ENCODE data around the gene TAF4.

The TAF4 gene

GRCh38 chr20:62042025-62042820 lies 23.5 kb downstream of the TAF4 start:
- no peak for DNase-seq

- DNase-seq = no peak
These were observed 24.7 kb downstream of the TAF4 start for GRCh38 chr20:62040933-62041332.

- DNase-seq = no peak
These were observed 25.2 kb downstream of the TAF4 start for GRCh38 chr20:62040381-62040922.

DNA sequence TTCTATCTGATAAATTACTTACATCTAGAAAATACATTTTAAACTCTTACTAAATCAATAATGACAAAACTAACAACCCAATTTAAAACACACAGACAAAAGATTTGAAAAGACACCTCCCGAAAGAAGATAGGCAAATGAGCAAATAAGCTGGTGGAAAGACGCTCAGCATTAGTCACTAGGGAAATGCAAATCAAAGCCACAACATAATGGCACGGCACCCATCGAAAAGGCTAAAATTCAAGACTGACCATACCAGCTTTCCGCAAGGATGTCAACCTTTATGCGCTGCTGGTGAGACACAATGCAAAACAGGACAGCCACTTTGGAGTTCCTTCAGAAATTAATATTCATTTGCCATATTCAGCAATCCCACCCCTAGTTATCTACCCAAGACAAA lies 25.9 kb downstream of the TAF4 start:
- no peak for DNase-seq

- DNase-seq = no peak
These were observed 32.9 kb downstream of the TAF4 start for GRCh38 chr20:62032609-62033368.

- no peak for DNase-seq
These were observed 34.1 kb downstream of the TAF4 start for GRCh38 chr20:62031462-62032092.

- DNase-seq = peak; percentile 57
These were observed 34.7 kb downstream of the TAF4 start for GRCh38 chr20:62030834-62031434.

DNA sequence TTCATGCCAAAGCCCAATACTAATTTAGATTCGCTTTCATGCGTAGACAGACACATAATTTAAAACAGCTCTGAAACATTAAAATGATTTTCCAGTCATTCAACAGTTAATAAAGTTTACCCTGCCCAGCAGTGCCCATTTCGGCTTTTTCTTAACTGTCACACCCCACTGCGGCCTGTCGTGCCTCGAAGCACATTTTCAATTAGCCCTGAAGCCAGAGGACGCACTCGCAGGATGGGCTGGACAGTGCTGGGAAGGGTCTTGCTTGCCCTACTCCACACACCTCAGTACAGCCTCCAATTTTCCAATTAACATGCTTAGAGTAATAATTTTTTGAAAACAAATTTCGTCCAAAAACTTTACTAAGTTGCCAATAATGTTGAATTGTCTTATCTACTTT lies 35.3 kb downstream of the TAF4 start:
- no peak for DNase-seq

GRCh38 chr20:62029949-62030348 lies 35.7 kb downstream of the TAF4 start:
- DNase-seq = no peak

GRCh38 chr20:62029296-62029695 lies 36.4 kb downstream of the TAF4 start:
- DNase-seq = no peak

DNA sequence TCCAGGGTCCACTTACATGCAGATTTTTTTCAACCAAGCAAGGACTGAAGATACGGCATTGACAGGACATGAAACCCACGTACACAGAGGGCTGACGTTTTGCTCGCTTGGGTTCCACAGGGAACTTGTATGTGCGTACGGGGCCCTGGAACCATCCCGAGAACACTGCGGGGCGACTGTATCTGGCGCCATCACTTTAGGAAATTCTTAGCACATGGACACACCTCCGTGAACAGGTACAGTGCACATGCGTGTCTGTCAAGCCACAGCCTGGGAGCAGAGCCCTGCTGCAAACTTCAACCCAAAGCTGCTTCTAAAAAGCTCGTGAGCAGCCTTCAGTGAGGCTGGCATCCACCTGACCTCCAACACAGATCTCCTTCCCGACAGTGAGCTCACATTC lies 37.3 kb downstream of the TAF4 start:
- no peak for DNase-seq

DNA sequence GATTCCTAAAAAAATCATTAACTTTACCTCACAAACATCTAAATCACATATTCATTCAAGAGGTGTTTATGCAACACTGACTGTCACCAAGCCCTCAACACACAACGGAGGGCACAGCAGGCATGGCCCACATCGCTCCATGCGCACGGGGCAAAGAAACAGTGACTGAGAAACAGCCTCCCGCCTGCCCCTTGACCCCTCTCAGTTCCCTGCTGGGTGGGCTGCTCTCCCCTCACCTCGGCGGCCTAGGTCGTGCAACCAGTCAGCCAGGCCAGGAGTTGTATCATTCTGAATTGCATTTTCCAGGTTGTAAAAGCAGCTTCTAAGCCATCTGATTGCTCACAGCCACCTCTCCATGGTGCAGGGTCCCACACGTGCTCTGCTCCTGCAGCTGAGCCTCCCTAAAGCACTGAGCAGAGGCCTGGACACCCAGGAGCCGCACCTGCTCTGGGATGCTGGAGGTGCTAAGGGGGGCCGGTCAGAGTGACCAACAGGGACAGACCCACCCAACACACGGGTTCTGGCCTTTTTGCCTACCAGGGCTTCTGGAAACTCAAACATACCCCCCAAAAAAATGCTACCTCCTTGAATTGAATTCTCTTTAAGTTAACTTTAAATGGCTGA lies 37.9 kb downstream of the TAF4 start:
- no peak for DNase-seq

DNA sequence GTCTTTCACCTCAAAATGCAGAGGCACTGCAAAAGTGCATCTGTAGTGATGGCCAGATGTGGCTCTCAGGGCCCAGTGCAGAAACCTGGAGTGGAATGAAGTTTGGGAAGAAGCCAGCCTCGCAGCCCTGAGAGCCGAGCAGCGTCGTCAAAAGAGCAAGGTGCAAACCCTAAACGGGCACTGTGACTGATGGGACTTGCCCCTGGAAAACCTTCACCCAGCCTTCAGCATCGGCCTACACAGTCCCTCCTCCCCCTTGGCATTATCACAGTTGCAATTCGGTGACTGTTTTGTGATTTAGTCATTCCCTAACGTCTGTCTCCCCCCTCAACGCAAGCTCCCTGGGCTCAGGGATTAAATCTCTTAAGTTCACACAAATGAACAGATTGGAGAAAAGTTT lies 38.6 kb downstream of the TAF4 start:
- DNase-seq = no peak

DNA sequence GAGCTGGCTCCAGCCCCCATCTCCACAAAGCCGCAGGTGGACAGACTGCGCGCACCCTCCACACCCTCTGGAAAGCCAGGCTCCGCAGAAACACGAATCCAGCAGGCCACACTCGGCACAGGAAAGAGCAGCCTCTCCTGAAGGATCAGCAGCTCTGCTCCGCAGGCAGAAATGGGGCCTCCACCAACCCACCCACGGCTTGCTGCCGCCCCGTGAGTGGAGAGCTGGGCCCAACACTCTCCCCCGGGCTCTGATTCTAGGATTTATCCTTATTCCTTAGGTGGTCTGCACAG lies 39.2 kb downstream of the TAF4 start:
- DNase-seq = no peak

GRCh38 chr20:62025832-62026563 lies 39.7 kb downstream of the TAF4 start:
- no peak for DNase-seq

GRCh38 chr20:62025394-62025793 lies 40.3 kb downstream of the TAF4 start:
- no peak for DNase-seq

DNA sequence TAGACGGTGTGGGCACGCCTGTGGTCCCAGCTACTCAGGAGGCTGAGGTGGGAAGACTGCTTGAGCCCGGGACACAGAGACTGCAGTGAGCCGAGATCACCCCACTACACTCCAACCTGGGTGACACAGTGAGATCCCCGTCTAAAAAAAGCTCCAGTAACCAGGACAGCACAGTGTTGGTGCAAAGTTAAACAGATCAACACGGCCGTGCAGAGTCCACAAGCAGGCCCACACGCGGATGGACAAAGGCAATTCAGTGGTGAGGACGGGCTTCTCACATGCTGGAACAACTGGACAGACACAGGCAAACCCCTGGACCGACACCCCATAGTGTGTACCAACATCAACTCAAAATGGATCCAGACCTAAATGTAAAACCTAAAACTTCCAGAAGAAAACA lies 41.7 kb downstream of the TAF4 start:
- no peak for DNase-seq

DNA sequence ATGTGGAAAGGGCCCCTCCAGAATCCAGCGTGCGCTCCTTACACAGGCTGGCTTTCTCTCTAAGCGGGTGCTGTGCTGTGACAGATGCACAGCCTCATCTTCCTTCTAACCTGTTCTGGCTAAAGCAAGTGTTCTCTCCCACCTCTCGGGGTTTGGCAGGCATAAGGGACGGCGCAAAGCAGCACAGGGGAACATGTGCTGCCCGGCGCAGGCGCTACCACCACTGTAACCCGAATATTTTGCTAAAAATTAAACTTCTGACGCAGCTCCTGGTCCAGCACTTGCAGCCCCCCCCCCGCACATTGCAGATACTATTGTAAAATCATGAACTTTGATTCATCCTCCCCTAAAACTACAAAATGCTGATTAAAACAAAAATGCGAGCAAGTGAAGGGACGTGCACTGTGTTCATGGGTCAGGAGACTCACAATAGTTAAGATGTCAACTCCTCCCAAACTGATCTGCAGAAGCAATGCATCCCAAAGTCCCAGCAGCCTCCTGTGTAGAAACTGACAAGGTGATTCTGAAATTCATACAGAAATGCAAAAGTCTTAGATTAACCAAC lies 43.0 kb downstream of the TAF4 start:
- no peak for DNase-seq

DNA sequence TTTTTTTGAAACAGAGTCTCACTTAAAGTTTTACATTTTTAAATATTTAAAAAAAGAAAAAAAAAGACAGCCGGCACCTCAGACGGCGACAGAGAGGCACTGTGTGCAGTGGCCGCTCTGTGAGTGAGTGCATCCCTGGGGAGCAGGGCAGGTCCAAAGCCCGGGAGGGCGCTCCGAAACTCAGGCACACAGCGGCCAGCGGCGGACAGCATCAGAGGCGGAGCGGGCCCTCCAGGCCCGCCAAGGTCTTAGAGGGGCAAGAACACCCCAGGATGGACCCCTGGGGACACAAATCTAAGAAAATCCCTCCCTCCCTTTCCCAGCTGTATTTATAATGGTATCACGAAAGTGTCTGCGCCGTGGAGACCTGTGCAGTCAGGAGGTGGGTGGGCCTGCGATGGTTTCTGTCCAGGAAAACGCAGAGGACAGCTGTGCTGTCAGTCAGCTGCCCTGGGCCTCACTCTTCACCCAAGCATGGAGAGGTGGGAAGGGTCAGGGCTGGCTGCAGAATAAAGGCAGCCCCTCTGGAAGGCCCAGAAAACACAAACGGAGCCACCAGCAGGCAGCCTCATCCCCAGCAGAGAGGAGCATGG lies 43.8 kb downstream of the TAF4 start:
- DNase-seq = no peak

DNA sequence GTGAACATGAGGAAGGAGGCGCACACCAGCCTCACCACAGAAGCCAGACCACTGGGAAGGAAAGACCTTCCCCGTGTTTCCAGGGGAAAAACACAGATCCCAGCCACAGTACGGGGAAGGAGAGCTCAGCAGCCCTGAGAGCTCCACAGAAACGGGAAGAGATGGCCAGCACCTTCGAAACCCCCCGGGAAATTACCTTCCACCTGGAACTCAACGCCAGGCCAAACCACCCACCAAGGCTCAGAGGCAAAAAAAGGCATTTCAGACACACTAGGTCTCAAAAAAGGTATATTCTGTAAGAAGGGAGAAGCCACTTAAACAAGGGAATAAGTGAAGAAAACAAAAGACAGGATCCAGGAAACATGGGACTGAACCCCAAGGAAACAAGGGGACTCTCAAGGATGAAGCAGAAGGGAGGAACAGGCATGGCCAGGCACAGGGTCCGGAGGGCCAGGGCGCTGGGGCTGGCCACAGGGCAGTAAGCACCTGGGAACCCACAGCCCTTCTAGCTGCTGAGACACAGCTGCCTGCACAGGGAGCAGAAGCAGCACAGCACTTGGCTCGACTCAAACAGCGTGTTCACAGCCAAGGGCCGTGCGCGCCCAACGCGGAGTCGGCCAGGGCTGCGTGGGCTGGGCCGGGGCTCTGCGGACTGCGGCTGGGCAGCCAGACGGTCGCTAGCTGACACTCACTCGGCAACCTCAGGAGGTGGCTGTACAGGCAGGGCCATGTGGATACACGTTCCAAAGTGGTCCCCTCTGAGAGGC lies 44.6 kb downstream of the TAF4 start:
- no peak for DNase-seq

Data from CD4-positive, alpha-beta T cell treated with Interleukin-4 for 4 hours (primary cell).